RWPE2 (cell line): ENCODE data around the gene EXOC6B.

Source experiments
- ATAC-seq: fragments of 200-7000 bp; cut with Tn5 transposase; 3 replicates; pipeline ENCODE4 v1.9.1; 2021; ENCODE audit warnings: low read depth
- DNase-seq: peaks from one replicate; pipeline ENCODE4 v3.0.0-alpha.2; 2020; ENCODE audit warnings: low spot score
- H3K27ac ChIP-seq: fragments of 450-650 bp; 2 replicates; pipeline ENCODE4 v1.5.1; 2017; ENCODE audit warnings: mild to moderate bottlenecking; ENCODE audit not compliant: poor library complexity, severe bottlenecking
- H3K27me3 ChIP-seq: fragments of 250-450 bp; sonication (Bioruptor Pico); 2 replicates; pipeline ENCODE4 v1.5.1; 2021; ENCODE audit warnings: mild to moderate bottlenecking, moderate library complexity; ENCODE audit not compliant: insufficient read depth, poor library complexity, severe bottlenecking
- H3K36me3 ChIP-seq: fragments of 250-450 bp; sonication (Bioruptor Pico); 2 replicates; pipeline ENCODE4 v1.5.1; 2020; ENCODE audit warnings: low read depth, mild to moderate bottlenecking, moderate library complexity
- H3K4me1 ChIP-seq: fragments of 250-450 bp; sonication (Bioruptor Pico); 2 replicates; pipeline ENCODE4 v1.5.1; 2021; ENCODE audit warnings: mild to moderate bottlenecking, moderate library complexity; ENCODE audit not compliant: insufficient read depth, poor library complexity, severe bottlenecking
- H3K4me3 ChIP-seq: fragments of 250-450 bp; sonication (Bioruptor Pico); 2 replicates; pipeline ENCODE4 v1.5.1; 2021; ENCODE audit warnings: mild to moderate bottlenecking, moderate library complexity; ENCODE audit not compliant: severe bottlenecking
- H3K9me3 ChIP-seq: fragments of 250-450 bp; sonication (Bioruptor Pico); 2 replicates; pipeline ENCODE4 v1.5.1; 2021; ENCODE audit warnings: mild to moderate bottlenecking, moderate library complexity; ENCODE audit not compliant: severe bottlenecking
- TF ChIP-seq, protein P1 (sequence below): fragments of 450-650 bp; IDR thresholded peaks from one replicate; pipeline ENCODE4 v1.5.1; 2017; ENCODE audit warnings: mild to moderate bottlenecking, moderate library complexity; ENCODE audit not compliant: poor library complexity, severe bottlenecking

The EXOC6B gene

DNA sequence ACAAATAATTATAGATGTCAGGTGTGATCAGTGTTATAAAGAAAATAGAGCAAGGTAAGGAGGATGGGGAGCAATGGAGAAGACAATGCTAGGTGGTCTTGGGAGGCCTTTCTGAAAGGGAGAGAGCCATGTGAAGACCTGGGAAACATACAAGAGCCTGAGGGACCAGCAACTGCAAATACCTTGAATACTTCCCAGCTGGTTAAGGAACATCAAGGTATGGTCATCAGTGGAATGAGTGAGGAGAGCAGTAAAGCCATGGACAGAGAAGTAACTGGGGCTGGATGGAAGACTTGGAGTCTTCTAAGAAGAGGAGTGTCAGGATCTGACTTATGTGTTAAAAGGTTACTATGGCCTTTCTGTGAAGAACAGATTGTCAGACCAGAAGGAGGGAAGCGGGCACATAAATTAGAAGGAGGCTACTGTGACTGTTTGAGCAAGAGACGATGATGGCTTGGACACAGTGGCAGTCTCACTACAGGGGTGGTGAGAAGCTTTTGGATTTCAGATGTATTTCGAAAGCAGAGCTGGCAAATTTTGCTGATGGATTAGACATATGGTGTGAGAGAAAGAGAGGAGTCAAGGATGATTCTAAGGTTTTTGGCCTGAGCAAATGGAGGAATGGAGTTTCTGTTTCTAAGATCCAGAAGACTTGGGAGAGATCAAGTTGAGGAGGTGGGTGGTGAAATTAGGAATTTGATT is 22.8 kb upstream of the EXOC6B start:
- ATAC-seq (no peak), DNase-seq (no peak)
- no peak overlapping the region for H3K27ac ChIP-seq
- no peaks in the 10 kb centered on the region for H3K36me3 ChIP-seq
- no peaks in the 10 kb centered on the region for H3K4me1 ChIP-seq
- no peaks in the 10 kb centered on the region for H3K9me3 ChIP-seq
- TF ChIP-seq, protein P1, sequence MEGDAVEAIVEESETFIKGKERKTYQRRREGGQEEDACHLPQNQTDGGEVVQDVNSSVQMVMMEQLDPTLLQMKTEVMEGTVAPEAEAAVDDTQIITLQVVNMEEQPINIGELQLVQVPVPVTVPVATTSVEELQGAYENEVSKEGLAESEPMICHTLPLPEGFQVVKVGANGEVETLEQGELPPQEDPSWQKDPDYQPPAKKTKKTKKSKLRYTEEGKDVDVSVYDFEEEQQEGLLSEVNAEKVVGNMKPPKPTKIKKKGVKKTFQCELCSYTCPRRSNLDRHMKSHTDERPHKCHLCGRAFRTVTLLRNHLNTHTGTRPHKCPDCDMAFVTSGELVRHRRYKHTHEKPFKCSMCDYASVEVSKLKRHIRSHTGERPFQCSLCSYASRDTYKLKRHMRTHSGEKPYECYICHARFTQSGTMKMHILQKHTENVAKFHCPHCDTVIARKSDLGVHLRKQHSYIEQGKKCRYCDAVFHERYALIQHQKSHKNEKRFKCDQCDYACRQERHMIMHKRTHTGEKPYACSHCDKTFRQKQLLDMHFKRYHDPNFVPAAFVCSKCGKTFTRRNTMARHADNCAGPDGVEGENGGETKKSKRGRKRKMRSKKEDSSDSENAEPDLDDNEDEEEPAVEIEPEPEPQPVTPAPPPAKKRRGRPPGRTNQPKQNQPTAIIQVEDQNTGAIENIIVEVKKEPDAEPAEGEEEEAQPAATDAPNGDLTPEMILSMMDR, result no peak
- H3K27me3 ChIP-seq, result no peaks in the 10 kb centered on the region
- no peak overlapping the region for H3K4me3 ChIP-seq

DNA sequence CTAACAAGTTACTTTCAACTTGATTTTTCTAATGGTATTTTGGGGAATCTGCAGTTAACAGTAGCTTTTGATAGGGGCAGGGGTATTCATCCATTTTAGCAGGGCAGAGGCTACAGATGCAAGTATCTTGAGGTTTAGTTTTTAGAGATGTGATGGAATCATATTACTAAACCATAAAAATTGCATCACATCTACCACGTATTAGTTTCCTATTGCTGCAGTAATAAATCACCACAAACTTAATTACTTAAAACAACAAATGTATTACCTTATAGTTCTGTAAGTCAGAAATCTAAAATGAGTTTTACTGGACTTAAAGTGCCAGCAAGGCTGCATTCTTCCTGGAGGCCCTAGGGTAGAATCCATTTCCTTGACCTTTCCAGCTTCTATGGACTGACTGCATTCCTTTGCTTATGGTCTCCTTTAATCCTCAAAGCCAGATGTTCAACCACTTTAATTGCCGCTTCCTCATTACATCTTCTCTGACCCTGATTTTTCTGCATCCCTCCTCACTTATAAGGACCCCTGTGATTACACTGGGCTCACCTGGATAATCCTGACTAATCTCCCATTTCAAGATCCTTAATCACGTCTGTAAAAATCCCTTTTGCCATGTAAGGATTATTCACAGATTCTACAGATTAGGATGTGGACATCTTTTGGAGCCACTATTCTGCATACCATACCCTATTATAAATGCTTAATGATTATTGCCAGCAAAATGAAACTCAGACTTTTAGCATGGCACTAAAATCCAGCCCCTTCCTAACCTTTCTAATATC is 21.9 kb upstream of the EXOC6B start:
- Histone ChIP-seq H3K36me3 (no peaks in the 10 kb centered on the region), H3K9me3 (no peaks in the 10 kb centered on the region), H3K27ac (no peak overlapping the region), H3K4me1 (no peaks in the 10 kb centered on the region), H3K4me3 (no peak overlapping the region), H3K27me3 (no peaks in the 10 kb centered on the region)
- DNase-seq, result no peak
- TF ChIP-seq, protein P1, result no peak
- no peak for ATAC-seq

- ATAC-seq, result no peak
- Histone ChIP-seq H3K4me3 (no peak overlapping the region), H3K4me1 (no peaks in the 10 kb centered on the region), H3K9me3 (no peaks in the 10 kb centered on the region), H3K36me3 (no peaks in the 10 kb centered on the region), H3K27ac (no peak overlapping the region), H3K27me3 (no peaks in the 10 kb centered on the region)
- TF ChIP-seq, protein P1, result no peak
- no peak for DNase-seq
Observed at GRCh38 chr2:72846171-72847095, 20.6 kb upstream of the EXOC6B start.

DNA sequence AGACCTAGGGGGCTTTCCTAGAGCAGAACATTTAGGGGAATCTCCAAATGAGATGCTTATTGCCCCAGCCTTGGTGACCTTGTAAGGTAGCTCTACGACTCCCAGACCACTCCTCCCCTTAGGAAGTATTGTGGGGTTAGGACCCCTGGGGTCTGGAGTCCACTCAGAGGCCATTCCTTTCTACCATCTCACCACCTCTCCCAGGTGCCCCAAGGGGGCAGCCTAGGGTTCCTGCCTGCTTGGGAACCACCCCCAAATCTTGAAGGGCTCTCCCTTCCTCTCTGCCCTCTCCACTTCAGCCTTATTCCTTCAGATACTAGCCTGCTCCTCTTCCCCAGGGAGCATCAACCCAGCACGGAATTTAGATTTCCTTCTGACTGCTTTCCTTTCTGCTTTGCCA is 17.5 kb upstream of the EXOC6B start:
- TF ChIP-seq, protein P1, result no peak
- ATAC-seq (no peak), DNase-seq (no peak)
- Histone ChIP-seq H3K27me3 (no peaks in the 10 kb centered on the region), H3K4me3 (no peak overlapping the region), H3K4me1 (no peaks in the 10 kb centered on the region), H3K9me3 (no peaks in the 10 kb centered on the region), H3K36me3 (no peaks in the 10 kb centered on the region), H3K27ac (no peak overlapping the region)
